HG02870 (cell line): ENCODE data around the gene DISP1.

Experiments
- ATAC-seq: cut with Tn5 transposase; IDR thresholded peaks from one replicate; pipeline ENCODE4 v1.9.1; 2021; ENCODE audit warnings: mild to moderate bottlenecking, moderate library complexity; ENCODE audit not compliant: unreplicated experiment

Gene DISP1

DNA sequence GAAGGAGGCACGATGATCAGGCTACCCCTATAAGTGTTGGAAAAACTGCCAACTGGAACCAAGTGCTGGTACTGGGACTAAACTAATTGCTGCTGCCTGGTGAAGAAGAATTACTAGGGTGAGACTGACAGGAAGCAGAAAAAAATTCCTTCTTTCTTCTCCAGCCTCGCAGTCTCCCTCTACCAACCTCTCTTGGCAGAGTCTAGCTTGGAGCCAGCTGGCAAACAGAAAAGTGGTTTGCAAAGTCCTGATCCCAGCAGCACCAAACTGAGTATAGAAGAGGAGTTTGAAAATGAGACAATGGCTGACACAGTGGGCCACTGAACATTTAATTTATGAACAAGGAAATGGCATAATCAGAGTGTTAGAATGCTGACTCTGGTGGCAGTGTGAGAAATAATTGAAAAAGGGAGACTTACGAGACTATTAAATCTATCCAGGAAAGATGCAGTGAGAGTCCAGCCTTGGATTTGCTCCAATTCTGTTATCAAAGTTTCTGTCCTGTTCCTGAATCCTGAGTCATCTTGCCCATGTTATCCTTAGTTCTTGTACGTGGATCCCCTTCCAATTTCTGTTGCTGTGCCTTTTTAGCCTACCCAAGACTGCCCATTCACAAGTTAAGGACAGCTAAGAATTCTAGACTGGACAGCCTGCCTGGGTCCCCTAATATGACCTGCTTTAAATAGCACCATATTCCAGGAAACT lies 23.7 kb upstream of the DISP1 start:
- no peak for ATAC-seq

- no peak for ATAC-seq
These were observed 22.1 kb upstream of the DISP1 start for GRCh38 chr1:222792744-222793143.

GRCh38 chr1:222794656-222795474 lies 20.0 kb upstream of the DISP1 start:
- no peak for ATAC-seq

DNA sequence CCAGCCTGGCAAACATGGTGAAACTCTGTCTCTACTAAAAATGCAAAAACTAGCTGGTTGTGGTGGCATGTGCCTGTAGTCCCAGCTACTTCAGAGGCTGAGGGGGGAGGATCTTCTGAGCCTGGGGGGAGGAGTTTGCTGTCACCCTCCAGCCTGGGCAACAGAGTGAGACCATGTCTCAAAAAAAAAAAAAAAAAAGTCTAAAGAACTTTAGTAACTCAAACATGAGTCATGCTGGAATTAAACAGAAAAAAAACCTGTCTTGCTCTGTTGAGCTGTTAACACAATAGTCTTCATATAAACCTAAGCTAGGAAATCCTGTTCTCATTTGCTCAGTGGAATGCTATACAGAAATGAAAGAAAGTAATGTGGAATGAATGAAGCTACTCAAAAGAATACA lies 16.7 kb upstream of the DISP1 start:
- no peak for ATAC-seq

GRCh38 chr1:222798975-222799374 lies 15.9 kb upstream of the DISP1 start:
- ATAC-seq: no peak

DNA sequence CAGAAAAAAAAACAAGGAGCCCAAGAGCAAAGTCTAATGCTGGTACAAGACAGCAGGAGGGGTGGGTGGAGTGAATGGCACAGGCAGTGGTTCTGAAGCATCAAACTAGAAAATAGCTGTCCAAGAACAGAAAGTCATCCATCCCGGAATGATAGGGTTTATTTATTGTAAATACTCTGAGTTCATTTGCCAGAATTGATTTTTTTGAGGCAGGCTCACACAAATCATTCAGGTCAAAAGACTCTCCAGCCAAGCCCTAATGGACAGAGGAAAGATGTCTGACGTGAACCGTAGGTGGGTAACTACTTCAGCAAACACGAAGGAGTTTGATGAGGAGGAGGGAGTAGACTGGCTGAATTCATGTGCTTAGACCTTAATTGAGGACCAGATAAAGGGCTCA lies 13.8 kb upstream of the DISP1 start:
- ATAC-seq: no peak

- no peak for ATAC-seq
These were observed 3.2 kb upstream of the DISP1 start for GRCh38 chr1:222811671-222812070.

- no peak for ATAC-seq
These were observed 838 bp upstream of the DISP1 start for GRCh38 chr1:222813866-222814535.

DNA sequence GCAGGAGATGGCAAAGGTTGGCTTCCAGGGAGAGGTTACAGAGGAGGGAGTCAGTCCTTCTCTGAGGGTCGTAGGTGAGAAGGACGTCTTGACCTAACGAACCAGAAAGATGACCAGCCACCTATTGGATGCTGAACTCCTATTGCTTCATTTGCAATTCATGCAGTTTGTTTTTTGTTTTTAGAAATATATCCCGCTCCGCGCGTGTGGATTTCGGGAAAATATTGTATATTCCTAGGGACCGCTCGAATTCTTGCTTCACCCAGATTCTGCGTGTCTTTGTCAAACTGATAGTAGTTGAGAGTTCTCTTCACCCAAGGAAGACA lies 564 bp downstream of the DISP1 start:
- no peak for ATAC-seq

DNA sequence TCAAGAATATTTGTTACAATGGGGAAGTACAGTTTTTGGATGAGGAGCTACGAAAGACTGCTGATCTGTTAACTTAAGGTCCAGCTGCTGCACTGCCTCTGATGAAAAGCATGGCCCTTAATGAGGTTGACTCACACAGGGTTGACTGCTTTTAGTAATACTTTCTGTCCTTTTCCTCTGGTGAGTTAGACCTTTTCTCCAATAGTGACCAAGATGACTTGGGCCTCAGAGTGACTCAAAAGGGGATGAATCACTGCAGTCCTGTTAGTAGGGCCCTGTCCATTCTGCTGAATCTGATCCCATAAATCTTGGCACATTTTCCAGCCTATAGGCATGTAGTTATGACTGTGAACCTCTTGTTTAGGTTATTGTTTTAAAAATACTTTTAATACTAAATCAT lies 2.7 kb downstream of the DISP1 start:
- ATAC-seq: no peak

GRCh38 chr1:222818171-222818570 lies 3.3 kb downstream of the DISP1 start:
- ATAC-seq: no peak

GRCh38 chr1:222820171-222820712 lies 5.4 kb downstream of the DISP1 start:
- no peak for ATAC-seq

- ATAC-seq: no peak
These were observed 6.4 kb downstream of the DISP1 start for GRCh38 chr1:222821239-222821638.

DNA sequence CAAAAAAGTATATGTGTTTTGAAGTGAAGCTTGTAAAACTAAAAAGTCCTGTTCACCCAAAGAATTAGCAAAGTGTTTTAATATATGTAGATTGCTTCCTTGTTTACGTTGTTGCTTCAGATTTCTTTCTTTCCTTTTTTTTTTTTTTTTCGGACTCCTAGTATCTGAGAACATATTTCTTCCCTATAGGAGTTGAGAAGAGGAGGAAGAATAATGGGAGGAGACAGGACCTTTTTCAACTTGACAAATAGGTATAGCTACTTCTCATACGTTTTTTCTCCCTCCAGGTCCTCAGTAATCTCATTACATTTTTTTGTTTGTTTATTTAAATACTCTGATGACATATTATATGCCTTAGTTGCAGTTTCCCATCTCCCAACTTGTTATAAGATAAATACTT lies 8.9 kb downstream of the DISP1 start:
- ATAC-seq: no peak

- ATAC-seq: no peak
These were observed 9.8 kb downstream of the DISP1 start for GRCh38 chr1:222824641-222825040.

GRCh38 chr1:222828939-222829338 lies 14.1 kb downstream of the DISP1 start:
- no peak for ATAC-seq

DNA sequence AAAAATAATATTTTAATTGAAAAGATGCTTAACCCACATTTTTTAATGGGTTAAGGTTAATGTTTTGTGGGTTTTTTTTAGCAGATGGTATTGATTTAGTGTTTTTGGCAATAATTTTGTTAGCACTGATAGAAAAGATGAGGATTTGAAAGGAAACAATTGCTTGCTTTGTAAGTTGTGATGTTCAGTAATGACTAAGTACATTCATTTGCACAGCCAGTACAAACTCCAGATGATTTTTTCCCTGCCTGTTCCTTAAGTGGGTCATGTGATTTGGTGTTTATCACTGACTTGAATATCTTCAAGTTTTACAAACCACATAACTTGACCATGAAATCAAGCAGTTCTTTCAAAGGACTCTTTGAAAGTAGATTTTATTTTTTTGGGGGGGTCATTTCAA lies 15.0 kb downstream of the DISP1 start:
- no peak for ATAC-seq

- ATAC-seq: no peak
These were observed 18.6 kb downstream of the DISP1 start for GRCh38 chr1:222833356-222833876.

DNA sequence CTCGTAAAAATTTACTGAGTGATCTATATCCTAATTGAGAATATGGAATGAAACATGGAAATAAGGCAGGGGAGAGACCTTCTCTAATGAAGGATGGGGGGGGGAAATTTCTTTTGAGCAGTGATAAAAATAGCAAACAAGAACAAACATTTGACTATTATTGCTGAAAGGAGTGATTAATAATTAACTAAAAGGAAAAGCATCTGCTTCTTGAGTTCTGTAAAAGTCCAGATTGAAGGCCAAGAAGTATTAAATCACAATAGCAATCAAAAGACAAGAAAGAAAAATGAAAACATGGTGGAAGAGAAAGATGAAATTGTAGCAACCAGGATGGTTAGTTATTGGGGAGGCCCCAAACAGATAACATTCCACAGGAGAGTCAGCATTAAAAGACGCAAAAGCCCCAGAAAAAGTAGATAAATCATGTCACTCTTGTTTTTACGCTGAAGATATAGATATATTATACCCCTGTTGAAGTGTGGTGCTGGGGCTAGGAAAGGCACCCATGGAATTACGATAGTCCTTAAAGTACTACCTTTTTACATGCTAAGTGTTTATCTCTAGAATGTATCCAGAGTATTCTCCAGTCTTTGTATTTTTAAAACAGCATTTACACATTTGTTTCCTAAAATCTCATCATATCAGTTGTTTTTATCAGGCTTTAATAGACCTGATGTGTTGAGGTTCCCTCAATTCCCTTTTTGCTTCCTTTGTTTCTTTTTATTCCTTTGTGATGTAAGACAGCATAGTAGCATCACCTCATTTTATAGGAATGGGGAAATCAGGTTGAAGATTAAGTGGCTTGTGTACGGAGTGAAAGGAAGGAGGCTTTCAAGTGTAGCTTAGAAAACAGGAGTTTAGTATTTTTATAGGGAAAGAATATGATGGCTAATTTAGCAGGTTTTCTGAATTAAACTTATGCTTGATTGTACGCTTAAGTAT lies 28.9 kb downstream of the DISP1 start:
- no peak for ATAC-seq

DNA sequence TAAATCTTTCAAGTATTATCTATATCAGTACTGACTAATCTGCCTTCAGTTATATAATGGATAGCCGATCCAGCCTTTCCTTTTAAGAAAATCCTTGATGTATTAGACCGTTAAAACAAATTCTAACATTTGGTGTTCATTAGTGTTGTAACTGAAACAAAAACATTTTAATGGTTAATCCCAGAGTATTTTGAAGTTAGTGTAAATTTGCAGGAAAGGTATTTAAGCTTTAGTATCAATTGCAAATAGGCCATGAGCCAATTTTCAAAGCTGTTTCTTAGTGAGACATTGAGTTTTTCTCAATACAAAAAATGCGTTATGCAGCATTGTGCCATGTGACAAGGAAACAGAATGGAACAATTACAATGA lies 29.6 kb downstream of the DISP1 start:
- no peak for ATAC-seq

DNA sequence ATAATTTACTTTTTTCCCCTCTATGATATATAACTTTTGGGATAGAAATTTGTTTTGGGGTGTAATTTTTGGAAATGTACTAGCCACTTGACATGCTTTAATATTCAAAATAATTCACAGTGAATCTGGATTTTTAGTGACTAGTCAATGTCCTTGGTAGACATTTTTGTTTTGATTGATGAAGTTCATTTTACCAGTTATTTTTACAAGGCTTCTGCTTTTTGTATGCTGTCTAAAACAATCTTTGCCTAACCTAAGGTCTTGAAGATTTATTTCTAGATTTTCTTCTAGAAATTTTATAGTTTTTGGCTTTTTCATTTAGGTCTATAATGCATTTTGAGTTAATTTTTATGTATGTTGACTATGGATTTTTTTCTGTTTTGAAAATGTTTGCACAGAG lies 30.9 kb downstream of the DISP1 start:
- no peak for ATAC-seq
